IMR-90 (cell line): Measurements from ENCODE around the gene ESM1. TPM values are rescaled to one million over a fixed set of nuclear protein-coding genes. Genes with fewer than 3 reads are reported as not detected.

Experiments used
- ATAC-seq: fragments of 200-7000 bp; cut with Tn5 transposase; 2 replicates; pipeline ENCODE4 v1.9.1; 2020; ENCODE audit warnings: low read depth, mild to moderate bottlenecking, moderate library complexity
- Bru-seq: library from RNA; stranded (reverse); fragments of 400-500 nt; gene quantifications from one replicate; lab custom pipeline; 2021; lab: Mats Ljungman, UMichigan
- BruChase-seq, 2 experiments: library from RNA; stranded (reverse); fragments of 400-500 nt; gene quantifications; one replicate each; lab custom pipeline; 2021; lab: Mats Ljungman, UMichigan
- BruUV-seq: library from RNA; stranded (reverse); fragments of 400-500 nt; replicated peaks from 2 replicates; lab custom pipeline; 2021; lab: Mats Ljungman, UMichigan
- CTCF ChIA-PET: fragments of 300-600 bp; formaldehyde crosslinking; extraction: SDS; loops from one replicate; lab custom pipeline; 2021; ENCODE audit warnings: antibody characterized with exemption; lab: Yijun Ruan, JAX
- POLR2A ChIA-PET: fragments of 300-600 bp; sonication (Branson Sonifier 250); formaldehyde crosslinking; loops from one replicate; lab custom pipeline; 2022; ENCODE audit warnings: antibody characterized with exemption; ENCODE audit not compliant: unreplicated experiment; lab: Charles Lee
- DNase-seq: peaks from one replicate; pipeline ENCODE4 v3.0.0; 2013
- H2AFZ ChIP-seq: replicated peaks from 2 replicates; pipeline ENCODE3; 2013; ENCODE audit warnings: low read length, mild to moderate bottlenecking; ENCODE audit not compliant: poor library complexity
- H2AK5ac ChIP-seq: 2 replicates; pipeline ENCODE4 v1.6.1; 2013; ENCODE audit warnings: low read depth, low read length, inconsistent platforms
- H2AK9ac ChIP-seq: replicated peaks from 2 replicates; pipeline ENCODE3; 2013; ENCODE audit warnings: mild to moderate bottlenecking, low read depth, low read length, moderate library complexity; ENCODE audit not compliant: poor library complexity
- H2BK120ac ChIP-seq: 2 replicates; pipeline ENCODE4 v1.6.1; 2013; ENCODE audit warnings: low read depth, low read length, inconsistent platforms
- H2BK15ac ChIP-seq: 3 replicates; pipeline ENCODE4 v1.6.1; 2013; ENCODE audit warnings: low read depth, low read length, inconsistent platforms
- H2BK20ac ChIP-seq: 2 replicates; pipeline ENCODE4 v1.6.1; 2013; ENCODE audit warnings: low read depth, mild to moderate bottlenecking, inconsistent platforms, low read length, moderate library complexity
- H2BK5ac ChIP-seq: 2 replicates; pipeline ENCODE4 v1.6.1; 2013; ENCODE audit warnings: mild to moderate bottlenecking, low read depth, low read length, inconsistent platforms; ENCODE audit not compliant: poor library complexity, severe bottlenecking
- H3K14ac ChIP-seq: replicated peaks from 2 replicates; pipeline ENCODE4 v1.6.1; 2013; ENCODE audit warnings: low read depth, low read length, inconsistent platforms
- H3K18ac ChIP-seq: 2 replicates; pipeline ENCODE4 v1.6.1; 2013; ENCODE audit warnings: low read depth, low read length, control low read depth
- H3K23ac ChIP-seq: 2 replicates; pipeline ENCODE4 v1.6.1; 2013; ENCODE audit warnings: low read depth, low read length, inconsistent platforms
- H3K27ac ChIP-seq: 2 replicates; pipeline ENCODE4 v1.5.1; 2013; ENCODE audit warnings: mild to moderate bottlenecking, control low read depth, low read length; ENCODE audit not compliant: insufficient read depth
- H3K27me3 ChIP-seq: 2 replicates; pipeline ENCODE4 v1.6.1; 2013; ENCODE audit warnings: low read length; ENCODE audit not compliant: control insufficient read depth, insufficient read depth
- H3K36me3 ChIP-seq: 2 replicates; pipeline ENCODE4 v1.6.1; 2013; ENCODE audit warnings: low read length, mixed read lengths; ENCODE audit not compliant: control insufficient read depth, insufficient read depth
- H3K4ac ChIP-seq: 2 replicates; pipeline ENCODE4 v1.6.1; 2013; ENCODE audit warnings: low read depth, low read length, inconsistent platforms
- H3K4me1 ChIP-seq: 2 replicates; pipeline ENCODE4 v1.6.1; 2013; ENCODE audit warnings: low read length, mixed read lengths; ENCODE audit not compliant: control insufficient read depth, insufficient read depth
- H3K4me2 ChIP-seq: 2 replicates; pipeline ENCODE4 v1.6.1; 2013; ENCODE audit warnings: low read depth, mild to moderate bottlenecking, control low read depth, low read length, moderate library complexity
- H3K4me3 ChIP-seq: 2 replicates; pipeline ENCODE4 v1.5.1; 2013; ENCODE audit warnings: low read depth, mild to moderate bottlenecking, control low read depth, low read length, moderate library complexity; ENCODE audit not compliant: insufficient read depth
- H3K56ac ChIP-seq: 2 replicates; pipeline ENCODE4 v1.6.1; 2013; ENCODE audit warnings: low read length, inconsistent platforms; ENCODE audit not compliant: insufficient read depth; ENCODE audit errors: extremely low read depth
- H3K79me1 ChIP-seq, 2 experiments: 2 replicates each; pipeline ENCODE4 v1.6.1; 2013; ENCODE audit warnings: low read length in 2 of 2, inconsistent platforms in 1 of 2, low read depth in 1 of 2
- H3K9ac ChIP-seq: 2 replicates; pipeline ENCODE4 v1.6.1; 2013; ENCODE audit warnings: low read depth, low read length, control low read depth
- H3K9me1 ChIP-seq: 2 replicates; pipeline ENCODE4 v1.6.1; 2013; ENCODE audit warnings: low read length, inconsistent platforms; ENCODE audit not compliant: insufficient read depth
- H3K9me3 ChIP-seq: 2 replicates; pipeline ENCODE4 v1.6.1; 2013; ENCODE audit warnings: low read length; ENCODE audit not compliant: control insufficient read depth, insufficient read depth
- H4K20me1 ChIP-seq: 2 replicates; pipeline ENCODE4 v1.6.1; 2013; ENCODE audit warnings: low read length, inconsistent platforms; ENCODE audit not compliant: insufficient read depth
- H4K5ac ChIP-seq: 2 replicates; pipeline ENCODE4 v1.6.1; 2013; ENCODE audit warnings: mild to moderate bottlenecking, low read depth, low read length, control low read depth
- H4K8ac ChIP-seq, 2 experiments: 2 replicates each; pipeline ENCODE4 v1.6.1; 2013; ENCODE audit warnings: low read depth in 2 of 2, low read length in 2 of 2, control low read depth in 1 of 2, inconsistent platforms in 1 of 2
- H4K91ac ChIP-seq: 2 replicates; pipeline ENCODE4 v1.6.1; 2013; ENCODE audit warnings: low read depth, low read length, inconsistent platforms; ENCODE audit not compliant: insufficient read depth
- FOS ChIP-seq: fragments of 150-350 bp; IDR thresholded peaks from 2 replicates; pipeline ENCODE4 v1.6.1; 2016; ENCODE audit warnings: low read depth, low read length
- MXI1 ChIP-seq: IDR thresholded peaks from 2 replicates; pipeline ENCODE4 v1.6.1; 2012; ENCODE audit warnings: low read depth, mild to moderate bottlenecking, low read length, moderate library complexity, borderline replicate concordance
- POLR2A ChIP-seq: IDR thresholded peaks from 2 replicates; pipeline ENCODE4 v1.6.1; 2012; ENCODE audit warnings: mild to moderate bottlenecking, low read depth, low read length
- WGBS, 2 experiments: methylation state at CpG; one replicate each; pipeline versions ENCODE4 v1.1.5 to v1.1.7; 2013; ENCODE audit warnings: missing lambda C conversion rate in 2 of 2; ENCODE audit not compliant: insufficient read length in 1 of 2; ENCODE audit errors: extremely low coverage in 2 of 2; 5-methylcytosine and 5-hydroxymethylcytosine counted together
- dilution Hi-C: fragments of 300-500 bp; cut with HindIII; formaldehyde crosslinking; loops from one replicate; pipeline ENCODE4 v1.14.3; 2018; ENCODE audit warnings: low sequenced_read_pairs; ENCODE audit not compliant: unreplicated experiment
- in situ Hi-C: fragments of 300-500 bp; cut with MboI; formaldehyde crosslinking; loops from 3 replicates; pipeline ENCODE4 v1.14.3; 2019; ENCODE audit warnings: low sequenced_read_pairs, inconsistent platforms, mixed read lengths
- intact Hi-C: fragments of 100-400 bp; cut with micrococcal nuclease; formaldehyde crosslinking; loops from 2 replicates; pipeline ENCODE4 v1.10.0; 2022
- long read RNA-seq: library from polyadenylated mRNA; unstranded; transcript quantifications from one replicate; pipeline ENCODE4 v2.0.0, GENCODE V29; 2021; ENCODE audit not compliant: unreplicated experiment
- polyA plus RNA-seq, 3 experiments: library from polyadenylated mRNA; depleted of rRNA; stranded (reverse); fragments of >200 nt; gene quantifications; 2 replicates each; pipeline ENCODE4 v1.2.3, GENCODE V29; 2012; ENCODE audit warnings: low replicate concordance in 1 of 3
- total RNA-seq: library from RNA; depleted of rRNA; stranded (reverse); fragments of >200 nt; gene quantifications from 2 replicates; pipeline ENCODE4 v1.2.3, GENCODE V29; 2012; rRNA removed

Gene ESM1
- total RNA-seq (8.9 and 10.2 TPM in 2 replicates), polyA plus RNA-seq (2012; rRNA removed) (5.6 and 7.1 TPM in 2 replicates), Bru-seq, nascent RNA (not detected), BruChase-seq, experiment 1, labeled RNA remaining after a 6-hour chase (percentile 20 among the genes with signal in this experiment), BruChase-seq, experiment 2, labeled RNA remaining after a 2-hour chase (percentile 13 among the genes with signal in this experiment)
- polyA plus RNA-seq (2012; cell fraction: cytosol; rRNA removed), result 2.3 and 4.2 TPM in 2 replicates
- polyA plus RNA-seq (2012; cell fraction: nucleus; rRNA removed; ENCODE audit: low replicate concordance), result 0.29 and 1.0 TPM in 2 replicates
- long read RNA-seq, result 0 reads

- peak; percentile 87 for DNase-seq
- peak within 1 kb of the TSS; percentile 73 for H2BK120ac ChIP-seq
- ChIA-PET POLR2A (no interaction called here), CTCF (interaction anchor here (0.6 to 1.1 kb wide), 3 partner anchors 14 to 710 kb away, joined by 3 to 4 read pairs (median 3); no protein-coding TSS in a partner anchor)
- H2AFZ ChIP-seq, result peak within 1 kb of the TSS; percentile 72
- H3K56ac ChIP-seq, result no peak within 1 kb of the TSS
- 27% methylated on average over 13 of the region's 26 CpGs; no CpG with 5 or more reads in 1 of the 2 experiments for WGBS, 2 experiments
- H2BK15ac ChIP-seq, result peak within 1 kb of the TSS; percentile 79; the same call in 2 of the 3 replicates
- intact Hi-C loops, result no loop called here
- H2AK9ac ChIP-seq, result peak within 1 kb of the TSS; percentile 38
- no peaks in the 10 kb centered on the region for H3K79me1 ChIP-seq
- no TSS peak for BruUV-seq
- no peaks in the 10 kb centered on the region for H3K9me3 ChIP-seq
- no peak within 1 kb of the TSS for H2BK5ac ChIP-seq
- peak within 1 kb of the TSS; percentile 50 for H2AK5ac ChIP-seq
- H4K20me1 ChIP-seq, result no peaks in the 10 kb centered on the region
- peak within 1 kb of the TSS; percentile 53 for H3K4ac ChIP-seq
- peaks cover 2% of the 10 kb centered on the region; the same call in 1 of the 2 replicates for H3K27me3 ChIP-seq
- in situ Hi-C loops, result no loop called here
- peak within 1 kb of the TSS; percentile 40; the same call in 1 of the 2 replicates for H4K91ac ChIP-seq
- H3K4me2 ChIP-seq, result peak within 1 kb of the TSS; percentile 75
- peak within 1 kb of the TSS; percentile 56; the same call in 1 of the 2 replicates for H2BK20ac ChIP-seq
- dilution Hi-C loops, result no loop called here
- H3K27ac ChIP-seq, result no peak within 1 kb of the TSS
- no peak for TF ChIP-seq POLR2A
- TF ChIP-seq MXI1, result 0 out of 2 replicates have a peak, but pooled peaks have one; percentile 38
- 0 out of 2 replicates have a peak, but pooled peaks have one; percentile 30 for TF ChIP-seq FOS
- H3K4me1 ChIP-seq, result peaks cover 12% of the 10 kb centered on the region
- H3K9ac ChIP-seq, result no peak within 1 kb of the TSS
- H4K5ac ChIP-seq, result peak within 1 kb of the TSS; percentile 70; the same call in 1 of the 2 replicates
- peak; percentile 84 for ATAC-seq
- peaks cover 10% of the 10 kb centered on the region for H3K9me1 ChIP-seq
- peak within 1 kb of the TSS in 1 of 2 experiments; percentile 27; a peak in 1 of 4 replicates for H4K8ac ChIP-seq
- peak within 1 kb of the TSS; percentile 65 for H3K14ac ChIP-seq
- peak within 1 kb of the TSS; percentile 3; the same call in 1 of the 2 replicates for H3K23ac ChIP-seq
- peak within 1 kb of the TSS; percentile 46; the same call in 1 of the 2 replicates for H3K18ac ChIP-seq
- H3K36me3 ChIP-seq, result no peaks in the 10 kb centered on the region
- H3K4me3 ChIP-seq, result peak within 1 kb of the TSS; percentile 5; the same call in 1 of the 2 replicates
Measured at GRCh38 chr5:54985301-54986268, at the start of gene ESM1. Gene ESM1, minus strand, starts transcription at chr5:54985593. Its CDS starts 76 bp downstream, at chr5:54985517.
